IPS-NIHi7 (cell line): ENCODE data around the gene IL21R.

Source experiments
- DNase-seq: peaks from one replicate; pipeline ENCODE4 v3.0.0; 2012; ENCODE audit warnings: mixed read lengths; ENCODE audit errors: extremely low spot score

The IL21R gene

DNA sequence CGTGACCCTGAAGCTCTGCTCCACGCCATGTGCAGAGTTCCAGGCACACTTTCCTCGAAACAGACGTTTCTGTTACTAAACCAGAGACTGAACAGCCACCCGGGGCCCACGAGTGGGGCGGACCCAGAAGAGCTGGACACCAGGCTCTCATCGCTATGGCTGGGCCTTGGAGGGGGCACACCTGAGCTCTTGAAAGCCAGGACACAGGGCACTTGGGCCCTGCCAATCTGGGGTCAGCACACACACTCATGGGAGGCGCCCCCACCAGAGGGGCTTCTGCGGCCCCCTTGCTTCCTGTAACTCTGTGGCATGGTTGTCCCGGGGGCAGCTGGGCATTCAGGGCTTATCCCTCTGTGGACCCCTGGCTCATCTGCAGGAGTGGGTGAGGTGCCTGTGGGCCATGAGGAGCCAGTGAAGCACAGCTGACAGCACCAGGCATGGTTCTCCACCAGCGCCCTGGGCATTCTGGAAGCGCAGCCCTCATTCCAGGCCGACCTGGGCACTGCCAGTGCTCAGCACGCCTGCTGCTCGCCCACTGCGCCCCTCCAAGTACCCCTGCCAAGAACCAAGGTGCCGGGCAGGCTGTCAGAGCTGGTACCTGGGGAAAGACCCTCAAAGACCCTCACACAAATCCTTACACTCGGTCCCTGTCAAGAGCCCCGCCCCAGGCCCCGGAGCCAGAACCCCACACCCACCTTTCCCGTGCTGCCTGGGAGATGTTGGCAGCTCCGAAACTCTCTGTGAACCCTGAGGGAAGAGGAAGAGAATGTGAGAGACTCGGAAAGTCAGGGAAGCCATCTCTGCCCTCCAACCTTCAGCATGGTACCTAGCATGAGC lies 61.1 kb downstream of the IL21R start:
- DNase-seq = no peak

DNA sequence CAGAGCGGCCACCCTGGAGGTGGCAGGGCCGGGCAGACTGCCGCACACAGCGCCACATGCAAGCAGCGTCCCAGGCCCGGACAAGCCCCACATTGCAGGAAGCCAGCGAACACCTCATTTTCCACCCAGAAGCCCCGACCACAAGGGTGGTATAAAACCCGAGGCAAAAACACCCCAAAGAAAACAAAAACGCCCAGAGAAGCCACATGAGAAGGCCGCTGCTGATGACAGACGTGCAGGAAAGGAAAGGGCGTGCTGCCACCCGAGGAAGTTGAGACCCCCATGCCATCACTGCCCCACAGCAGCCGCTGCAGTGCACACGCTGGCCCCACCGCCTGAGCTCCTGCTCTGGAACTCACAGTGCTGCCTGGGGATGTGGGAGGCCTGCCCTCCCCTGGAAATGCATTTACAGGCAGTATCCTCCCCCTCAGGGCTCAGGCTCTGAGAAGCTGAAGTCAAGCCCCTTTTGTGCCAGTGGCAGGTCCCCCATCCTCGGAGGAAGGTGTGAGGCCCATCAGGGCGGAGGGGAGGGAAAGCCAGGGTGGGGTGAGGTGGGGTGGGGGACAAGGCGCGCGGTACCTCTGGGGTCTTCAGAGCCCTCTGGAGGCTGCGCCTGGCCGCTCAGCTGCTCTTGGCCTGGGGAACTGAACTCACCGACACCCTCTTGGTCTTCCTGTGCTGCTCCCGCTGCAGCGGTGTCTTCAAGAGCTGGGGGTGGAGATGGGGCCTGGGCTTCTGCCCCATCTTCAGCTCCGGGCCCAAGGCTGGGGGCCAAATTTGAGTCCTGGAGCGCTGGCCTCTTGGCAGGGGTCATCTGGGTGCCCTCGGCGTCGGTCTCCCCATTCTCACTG lies 62.0 kb downstream of the IL21R start:
- DNase-seq = no peak

DNA sequence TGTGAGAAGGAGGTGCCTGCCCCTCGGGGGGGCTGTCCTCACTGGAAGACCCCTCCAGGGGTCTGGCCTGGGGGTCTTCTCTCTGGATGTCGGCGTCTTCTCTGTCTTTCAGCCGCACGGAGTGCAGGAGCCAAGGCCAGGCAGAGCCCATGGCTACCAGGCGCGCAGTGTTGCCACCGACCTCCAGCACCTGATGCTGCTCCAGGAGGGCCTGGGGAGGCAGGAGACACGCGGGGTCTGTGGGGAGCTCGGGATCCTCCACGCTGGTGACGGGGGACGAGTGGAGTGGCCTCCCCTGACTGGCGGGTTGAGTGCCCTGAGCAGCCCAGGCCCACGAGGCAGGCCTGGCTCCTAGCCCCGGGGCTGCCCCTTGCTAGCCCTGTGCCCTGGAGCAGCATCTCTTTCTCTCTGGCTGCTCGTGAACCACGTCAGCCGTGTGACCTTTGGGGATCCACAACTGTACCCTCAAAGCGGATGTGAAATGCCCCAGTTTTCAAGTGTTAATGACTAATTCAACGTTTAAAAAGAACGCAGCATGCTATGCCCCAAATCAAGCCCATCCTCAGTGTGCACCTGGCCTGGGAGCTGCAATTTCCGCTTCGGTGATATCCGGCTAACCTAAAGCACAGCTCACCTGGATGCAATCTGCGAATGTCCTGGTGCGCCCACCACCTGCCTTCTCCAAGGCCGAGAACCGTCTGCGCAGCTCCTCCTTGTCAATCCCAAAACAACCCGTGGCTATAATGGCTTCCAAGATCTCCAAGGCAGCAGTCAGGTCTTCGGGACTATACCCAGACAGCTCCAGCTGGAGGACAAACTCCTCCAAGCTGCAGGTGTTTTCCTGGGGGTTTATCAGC lies 62.9 kb downstream of the IL21R start:
- DNase-seq = no peak

DNA sequence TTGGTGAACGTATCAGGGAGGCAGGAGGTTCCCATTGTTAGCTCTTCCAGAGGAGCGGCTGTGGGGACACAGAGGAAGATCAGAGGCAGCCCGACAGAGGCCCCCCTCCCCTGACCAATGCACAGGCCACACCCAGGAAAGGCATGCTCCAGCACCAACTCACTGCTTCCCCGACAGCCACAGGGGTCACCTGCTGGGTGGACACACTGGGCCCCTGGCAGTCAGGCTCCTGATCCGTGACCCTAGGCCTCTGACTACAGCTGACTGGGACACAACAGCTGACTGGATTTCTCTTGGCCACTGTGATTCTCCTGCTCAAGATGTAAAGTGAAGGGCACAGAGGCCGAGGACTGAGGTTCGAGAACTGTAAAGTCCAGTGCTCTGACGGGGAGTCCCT lies 63.5 kb downstream of the IL21R start:
- DNase-seq = no peak

DNA sequence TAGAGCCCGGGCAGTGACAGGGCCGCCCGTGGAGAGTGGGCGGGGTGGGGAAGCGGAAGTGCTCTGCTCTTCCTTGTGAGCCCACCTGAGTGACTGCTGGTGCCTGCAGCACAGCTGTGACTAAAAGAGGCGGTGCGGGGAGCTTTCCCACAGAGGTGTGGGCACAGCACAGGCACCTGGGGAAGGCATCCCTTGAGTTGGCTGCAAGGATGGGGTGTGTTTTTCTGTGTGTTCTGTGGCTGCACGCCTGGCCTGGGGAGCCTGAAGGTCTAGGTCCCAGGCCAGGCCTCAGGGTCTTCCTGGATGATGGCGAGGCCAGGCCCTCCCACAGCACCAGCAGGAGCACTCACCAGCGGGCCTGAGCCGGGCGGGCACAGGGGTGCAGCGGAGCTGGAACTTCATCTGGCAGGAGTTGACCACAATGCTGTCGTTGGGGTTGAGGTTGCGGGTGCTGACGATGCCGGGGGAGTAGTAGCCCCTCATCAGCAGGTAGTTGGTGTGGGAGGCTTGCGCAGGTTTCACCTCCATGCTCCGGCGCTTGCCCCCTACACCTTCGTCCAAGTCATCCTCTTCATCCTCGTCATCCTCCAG lies 67.1 kb downstream of the IL21R start:
- no peak for DNase-seq

DNA sequence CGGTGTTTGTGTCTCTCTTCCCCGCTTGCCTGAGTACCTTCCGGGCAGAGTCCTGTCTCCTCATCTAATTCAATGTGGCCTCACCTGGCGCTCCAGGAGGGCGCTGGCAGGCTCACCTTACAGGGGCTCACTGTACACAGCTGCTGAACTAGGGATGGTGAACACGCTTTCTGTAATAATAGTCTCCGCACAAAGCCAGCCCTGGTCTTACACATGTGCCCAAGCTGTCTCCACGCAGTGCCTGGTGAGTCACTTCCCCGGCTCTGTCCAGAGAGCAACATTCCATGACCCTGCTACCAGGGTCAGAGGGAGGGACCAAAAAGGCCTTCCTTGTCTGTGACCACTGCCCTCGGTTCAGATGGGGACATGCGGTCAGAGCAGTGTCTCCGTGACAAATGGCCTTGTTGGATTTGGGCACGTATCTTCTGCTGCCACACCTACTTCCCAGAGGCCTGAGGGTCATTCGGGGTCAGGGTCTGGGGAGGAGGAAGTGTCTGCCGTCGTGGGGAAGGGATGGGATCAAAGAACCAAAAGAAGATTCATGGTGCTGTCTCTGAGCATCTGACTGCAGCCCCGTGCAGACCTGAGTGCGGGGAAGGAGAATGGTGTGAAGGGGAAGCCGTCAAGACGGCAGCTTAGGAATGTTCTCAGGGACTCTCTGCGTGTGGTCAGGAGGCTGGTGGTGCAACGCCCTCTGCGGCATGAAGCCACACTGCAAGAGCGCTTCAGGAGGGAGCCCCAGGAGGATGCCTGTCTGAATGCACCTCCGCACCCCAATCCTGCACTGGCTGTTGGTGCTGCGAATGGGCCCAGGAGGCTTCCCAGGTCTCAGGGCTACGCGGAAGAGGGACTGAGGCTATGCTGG lies 68.8 kb downstream of the IL21R start:
- no peak for DNase-seq

DNA sequence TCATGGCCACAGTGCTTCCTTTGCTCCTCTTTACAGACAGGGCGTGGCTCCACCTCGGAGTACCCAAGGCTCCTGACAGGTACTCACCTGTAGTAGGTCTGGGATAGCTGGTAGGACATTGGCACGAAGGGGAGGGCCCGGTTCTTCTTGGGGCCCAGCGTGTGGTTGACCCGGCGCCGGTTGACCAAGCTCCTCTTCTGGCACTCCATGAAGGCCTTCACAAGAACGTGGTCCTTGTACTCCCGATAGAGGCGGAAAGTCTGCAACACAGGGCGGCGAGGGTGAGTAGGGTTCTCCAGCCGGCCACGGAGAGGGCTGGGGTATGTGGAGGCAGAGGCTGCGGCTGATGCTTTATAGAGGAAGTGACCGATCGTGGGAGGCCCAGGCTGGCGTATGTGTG lies 69.7 kb downstream of the IL21R start:
- no peak for DNase-seq

DNA sequence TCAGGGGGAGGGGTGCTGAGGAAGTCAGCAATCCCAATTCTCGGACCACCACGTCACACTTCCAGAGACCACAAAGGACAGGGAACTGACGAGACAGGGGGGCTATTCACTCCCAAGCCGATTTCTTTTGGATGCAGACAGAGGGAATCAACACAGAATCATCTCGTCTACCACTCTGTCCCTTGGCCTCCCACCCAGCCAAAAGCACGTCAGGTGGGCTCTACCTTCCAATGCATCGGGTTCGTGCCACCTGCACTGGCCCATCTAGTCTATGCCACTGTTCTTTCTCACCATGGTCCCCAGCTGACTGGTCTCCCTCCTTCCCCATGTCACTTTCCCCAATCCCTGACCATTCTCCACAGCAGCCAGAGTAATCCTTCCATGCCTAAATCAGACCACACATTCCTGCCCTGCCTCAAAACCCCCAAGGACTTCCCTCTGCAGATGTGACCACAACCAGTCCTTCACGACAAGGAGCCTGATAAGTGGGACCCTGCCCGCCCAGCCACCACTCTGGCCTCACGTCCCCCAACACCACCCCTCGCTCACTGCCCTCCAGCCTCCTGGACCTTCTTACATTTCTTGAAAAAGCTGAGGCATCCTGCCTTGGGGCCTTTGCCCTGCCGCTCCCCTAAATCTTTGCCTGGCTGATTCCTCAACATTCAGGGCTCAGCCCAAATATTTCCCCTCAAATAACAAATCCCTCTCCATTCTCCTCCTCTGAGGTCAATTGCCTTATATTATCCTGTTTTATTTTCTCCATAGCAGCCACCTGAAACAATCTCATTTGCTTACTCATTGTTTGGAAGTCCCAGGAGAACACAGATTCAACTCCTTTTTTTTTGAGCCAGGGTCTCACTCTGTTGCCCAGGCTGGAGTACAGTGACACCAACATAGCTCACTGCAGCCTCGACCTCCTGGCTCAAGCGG lies 70.4 kb downstream of the IL21R start:
- no peak for DNase-seq

DNA sequence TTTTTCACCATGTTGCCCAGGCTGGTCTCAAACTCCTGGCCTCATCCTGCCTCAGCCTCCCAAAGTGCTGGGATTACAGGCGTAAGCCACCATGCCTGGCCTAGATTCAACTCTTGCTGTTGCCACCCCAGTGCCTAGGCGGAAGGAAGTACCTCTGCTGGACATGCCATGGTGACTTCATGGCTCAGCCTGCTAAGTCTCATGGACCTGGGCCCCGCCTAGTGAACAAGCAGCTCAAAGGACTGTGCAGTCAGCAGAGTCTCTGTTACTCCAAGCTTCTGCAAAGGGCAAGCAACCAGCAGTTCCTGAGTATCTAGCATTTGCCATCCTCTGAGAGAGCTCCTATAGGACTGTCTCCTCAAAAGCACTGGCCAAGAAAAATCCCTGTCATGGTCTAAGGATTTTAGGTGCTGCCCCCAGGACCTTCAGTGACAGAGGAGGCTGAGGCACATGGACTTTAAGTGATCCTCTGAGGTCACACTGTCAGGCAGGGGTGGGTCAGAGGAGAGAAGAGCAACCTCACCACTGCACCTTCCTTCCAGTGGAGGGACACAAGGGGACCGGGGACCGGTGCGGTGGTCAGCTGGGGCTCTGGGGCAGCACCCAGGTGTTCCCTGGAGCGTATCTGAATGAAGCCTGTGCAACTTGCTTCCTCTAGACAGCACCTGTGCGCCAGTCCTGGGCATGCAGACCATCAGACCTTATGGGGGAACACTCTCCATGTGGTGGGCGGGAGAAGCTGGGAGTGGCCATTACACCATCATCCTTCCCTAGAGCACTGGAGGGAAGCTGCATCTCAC lies 71.3 kb downstream of the IL21R start:
- DNase-seq = no peak

DNA sequence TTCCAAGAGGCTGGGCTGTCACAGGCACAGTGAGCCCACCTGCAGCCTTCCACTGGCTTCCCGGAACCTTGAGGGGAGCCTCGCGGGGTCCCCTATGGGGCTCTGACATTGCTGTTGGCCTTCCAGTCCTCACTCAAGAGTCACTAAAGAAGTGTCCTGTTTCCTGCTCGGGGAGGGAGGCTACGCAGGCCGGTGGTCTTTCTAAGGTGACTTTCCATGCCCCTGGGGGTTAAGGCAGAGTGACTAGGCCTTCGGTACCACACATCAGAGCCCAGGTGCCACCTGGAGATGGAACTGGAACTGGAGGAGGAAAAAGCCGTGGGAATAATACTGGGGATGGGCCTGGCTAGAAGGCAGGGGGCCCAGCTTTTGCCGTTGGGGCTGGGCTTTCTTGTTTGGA lies 72.1 kb downstream of the IL21R start:
- DNase-seq = no peak

DNA sequence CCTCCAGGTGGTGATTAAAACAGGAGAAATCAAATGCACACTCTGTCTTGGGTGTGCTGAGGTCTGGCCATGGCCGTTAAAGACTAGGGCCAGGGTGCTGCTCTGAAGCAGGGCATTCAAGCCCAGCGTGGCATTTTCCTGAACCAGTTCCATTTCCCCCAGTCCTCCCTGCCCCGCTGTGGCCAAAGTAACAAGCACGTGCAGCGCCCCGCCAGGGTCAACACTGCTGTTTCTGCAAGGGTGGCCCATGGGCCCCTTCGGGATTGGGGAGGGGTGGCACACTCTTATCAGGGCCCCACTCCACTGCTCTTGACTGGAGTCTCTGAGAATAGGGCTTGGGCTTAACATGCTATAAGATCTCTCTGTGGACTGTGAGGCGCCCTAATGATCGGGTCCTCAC lies 72.9 kb downstream of the IL21R start:
- DNase-seq = no peak

DNA sequence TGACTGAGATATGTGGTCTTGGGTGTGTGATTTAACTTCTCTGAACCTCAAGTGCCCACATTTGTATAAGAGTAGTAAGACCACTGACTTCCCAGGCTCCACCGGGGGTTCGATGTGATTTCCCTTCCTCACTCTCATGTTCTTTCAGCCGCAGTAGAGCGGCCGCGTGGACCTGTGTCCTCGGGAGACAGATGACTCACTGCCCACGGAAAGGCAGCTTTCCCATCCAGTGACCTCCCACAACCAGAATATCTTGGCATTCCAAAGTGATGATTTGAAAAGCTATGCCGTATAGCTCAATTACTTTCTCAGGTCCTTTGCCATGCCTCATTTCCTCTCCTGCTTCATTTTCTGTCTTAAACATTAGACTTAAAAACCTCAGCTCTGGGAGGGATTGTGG lies 73.6 kb downstream of the IL21R start:
- DNase-seq = no peak

DNA sequence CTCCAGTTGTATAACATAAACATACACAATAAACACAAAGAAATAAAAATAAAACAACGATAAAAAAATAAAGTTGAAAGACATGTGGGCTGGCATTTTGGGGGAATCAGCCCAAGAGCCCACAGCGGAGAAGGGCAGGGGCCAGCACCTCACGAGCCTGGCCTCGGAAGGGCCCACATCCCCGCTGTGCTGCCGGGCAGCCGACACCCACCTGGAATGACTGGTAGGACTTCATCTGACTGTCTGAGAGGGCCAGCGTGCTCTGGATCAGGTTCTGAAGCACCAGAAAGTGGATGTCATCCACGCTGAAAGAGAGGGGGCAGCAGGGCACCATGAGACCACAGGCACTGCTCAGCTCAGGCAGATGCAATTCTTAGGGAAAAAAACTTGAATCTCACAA lies 74.3 kb downstream of the IL21R start:
- DNase-seq = no peak

DNA sequence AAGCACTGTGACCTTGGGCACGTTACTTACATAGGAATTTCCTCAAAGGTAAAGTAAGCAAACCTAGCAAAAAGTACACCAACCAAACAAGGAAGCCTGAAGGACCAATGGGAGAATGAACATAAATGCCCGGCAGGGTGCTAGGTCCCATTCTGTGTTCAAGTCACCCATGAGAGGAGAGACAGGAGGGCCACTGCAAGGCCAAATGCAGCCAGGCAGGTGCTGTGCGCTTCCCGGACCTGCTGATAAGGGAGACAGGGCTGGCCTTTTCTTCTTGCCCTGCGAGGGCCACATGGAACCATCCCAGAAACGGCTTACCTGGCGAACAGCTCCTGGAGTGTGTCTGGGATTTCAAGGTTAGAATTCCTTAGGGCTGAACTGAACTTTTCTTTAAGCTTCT lies 78.8 kb downstream of the IL21R start:
- DNase-seq = no peak

DNA sequence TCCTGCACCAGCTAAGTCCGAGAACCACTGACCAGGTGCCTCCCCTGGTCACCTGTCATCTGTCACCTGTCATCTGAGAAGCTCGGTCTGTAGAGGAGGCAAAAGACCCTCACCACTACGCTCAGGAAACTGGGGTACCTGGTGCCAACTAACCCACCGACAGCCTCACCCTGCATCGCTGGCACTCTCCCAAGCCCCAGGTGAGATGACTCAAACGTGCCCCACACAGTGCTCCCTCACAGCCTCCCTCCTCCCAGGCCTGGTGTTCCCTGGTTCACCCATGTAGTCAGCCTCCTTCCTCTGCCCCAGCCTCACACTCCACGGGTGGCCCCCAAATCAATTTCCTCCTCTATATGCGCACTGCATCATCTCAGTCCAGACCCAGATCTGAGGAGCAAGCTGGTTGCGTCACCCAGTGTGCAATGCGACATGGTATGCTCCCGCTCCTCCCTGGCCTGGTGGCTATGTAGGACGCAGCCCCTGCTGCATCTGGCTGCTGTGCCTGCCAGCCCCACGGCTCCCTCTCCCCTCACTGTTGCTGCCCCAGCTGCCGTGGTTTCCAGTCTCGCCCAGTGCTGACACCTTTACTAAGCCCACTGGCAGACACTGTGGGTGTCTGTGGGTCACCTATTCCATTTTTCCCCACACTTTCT lies 79.4 kb downstream of the IL21R start:
- no peak for DNase-seq

DNA sequence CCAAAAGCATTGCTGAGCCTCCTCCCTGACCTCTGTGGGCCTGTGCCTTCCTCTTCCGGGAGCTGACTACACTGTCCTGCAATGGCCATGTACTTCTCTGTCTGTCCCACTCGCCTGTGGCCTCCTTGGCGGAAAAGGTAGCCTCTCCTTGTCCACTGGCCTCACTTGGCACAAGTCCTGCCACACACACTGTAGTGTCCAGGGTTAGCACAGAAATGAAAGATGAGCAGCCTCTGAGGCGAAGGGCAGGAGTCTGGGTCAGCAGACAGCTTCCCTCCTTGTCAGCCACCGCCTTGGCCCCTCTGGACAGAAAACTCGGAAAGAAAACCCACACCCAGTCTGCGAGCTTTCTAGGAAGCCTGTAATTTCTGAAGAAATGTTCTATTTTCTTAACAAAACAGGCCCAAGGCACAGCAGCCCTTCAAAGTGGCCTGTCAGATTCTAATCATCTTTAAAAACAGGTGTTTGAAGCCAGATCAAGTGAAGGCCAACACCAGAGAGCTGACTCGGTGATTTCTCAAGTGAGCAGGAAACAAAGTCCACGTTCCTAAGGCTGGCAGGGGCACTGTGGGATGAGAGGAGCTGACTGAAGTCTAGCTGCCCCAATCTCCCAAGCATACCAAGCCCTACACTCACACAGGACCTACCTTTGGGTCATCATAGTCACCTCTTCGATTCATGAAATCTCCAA lies 80.6 kb downstream of the IL21R start:
- no peak for DNase-seq

DNA sequence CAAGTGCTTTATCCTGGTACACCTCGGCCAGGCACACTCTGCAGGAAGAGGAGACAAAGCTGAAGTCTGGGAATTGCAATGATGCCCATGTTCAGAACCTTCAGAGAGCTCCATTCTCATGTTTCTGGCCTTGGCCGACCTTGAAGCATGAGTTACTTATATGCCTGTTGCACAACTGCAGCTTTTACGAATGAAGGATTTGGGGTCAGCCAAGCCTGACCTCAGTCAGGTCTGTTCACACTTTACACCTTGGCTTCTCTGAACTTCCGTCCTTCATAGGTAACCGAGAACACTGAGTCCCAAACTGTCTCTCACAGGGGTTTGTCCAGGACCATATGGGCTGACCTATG lies 81.1 kb downstream of the IL21R start:
- DNase-seq = no peak

DNA sequence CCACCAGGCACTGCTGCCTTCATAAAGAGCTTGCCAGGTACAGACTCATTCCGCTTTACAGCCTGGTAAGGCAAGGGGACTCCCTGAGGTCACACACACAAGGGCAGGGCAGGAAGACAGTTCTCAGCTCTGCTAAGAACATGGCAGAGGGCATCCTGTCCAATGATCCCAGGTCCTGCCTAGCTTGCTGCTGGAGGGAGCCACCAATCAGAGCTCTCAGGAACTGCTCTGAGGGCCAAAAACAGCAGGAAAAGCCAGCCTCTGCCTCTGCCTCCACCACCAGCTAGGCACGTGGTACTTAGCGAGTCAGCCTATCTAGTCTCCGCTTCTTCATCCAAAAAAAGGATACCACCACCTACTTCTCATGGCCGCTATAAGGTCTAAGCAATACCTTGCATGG lies 81.7 kb downstream of the IL21R start:
- no peak for DNase-seq
